ENCODE results near the gene SAPCD2. TPM values are rescaled to one million over a fixed set of nuclear protein-coding genes. Genes with fewer than 3 reads are reported as not detected.
A peak's percentile ranks its signal among the peaks of the same experiment; 100 is the strongest.
"Not testable (repeated sequence)": the region's sequence is repeated elsewhere in the genome, so short reads cannot be mapped to it uniquely, and the experiment has no call there.

The SAPCD2 gene
- total RNA-seq, 4 donors from 2014 or later: 0.13 to 1.3 (median 0.19) TPM

- Histone ChIP-seq H3K27ac (peak overlapping the region in 1 of 4 donors; percentile 17), H3K4me3 (no peak overlapping the region), H3K27me3 (peaks cover 16% of the 10 kb centered on the region), H3K4me1 (peaks cover 0 to 18% (median 13%) of the 10 kb centered on the region in 3 donors), H3K36me3 (peaks cover 0 to 28% of the 10 kb centered on the region in 2 donors), H3K9me3 (no peaks in the 10 kb centered on the region)
- TF ChIP-seq POLR2AphosphoS5 (IDR thresholded peaks at IDR 0.05) (peak; percentile 6), EP300 (IDR thresholded peaks at IDR 0.05) (no peak), POLR2A (IDR thresholded peaks at IDR 0.05) (no peak), CTCF (IDR thresholded peaks at IDR 0.05) (peak in 3 of 4 experiments; percentile 86 to 93 (median 86))
- ATAC-seq: peak; percentile 77
- 0% methylated on average over 3 of the region's 24 CpGs; no CpG with 5 or more reads in 1 of the 2 donors for WGBS, 2 donors (ENCODE audit: low coverage in 1 of 2)
These were observed 35.4 kb downstream of the SAPCD2 start for GRCh38 chr9:137034709-137035506.

DNA sequence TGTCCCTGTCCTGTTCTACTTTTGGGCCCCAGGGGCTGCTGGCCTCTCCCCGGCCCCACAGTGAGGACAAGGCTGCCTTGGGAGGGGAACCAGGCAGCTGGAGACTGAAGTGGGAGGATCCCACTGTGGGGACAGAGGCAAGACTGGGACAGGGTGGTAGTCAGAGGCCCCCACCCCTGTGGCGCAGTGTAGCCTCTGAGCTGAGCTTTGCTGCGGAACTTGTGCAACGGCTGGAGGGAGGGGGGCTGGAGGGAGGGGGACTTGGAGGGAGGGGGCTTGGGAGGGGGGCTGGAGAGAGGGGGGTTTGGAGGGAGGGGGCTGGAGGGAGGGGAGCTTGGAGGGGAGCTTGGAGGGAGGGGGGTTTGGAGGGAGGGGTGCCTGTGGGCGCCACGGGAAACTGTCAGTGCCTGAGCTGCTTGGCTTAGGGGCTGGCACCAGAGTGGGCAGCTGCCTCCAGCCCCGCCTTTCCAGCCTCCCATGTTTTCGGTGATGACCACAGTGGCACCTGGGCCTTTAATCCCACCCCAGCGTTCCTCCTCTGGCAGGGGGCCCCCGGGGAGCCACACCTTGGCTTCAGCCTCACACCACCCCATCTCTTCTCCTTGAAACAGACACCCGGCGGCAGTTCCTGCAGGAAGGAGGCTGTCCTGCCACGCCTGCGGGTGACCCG is 36.2 kb downstream of the SAPCD2 start:
- peaks cover 0 to 25% (median 17%) of the 10 kb centered on the region in 3 donors for H3K4me1 ChIP-seq
- peak overlapping the region in 1 of 2 donors; percentile 26 for H3K4me3 ChIP-seq
- H3K9me3 ChIP-seq: no peaks in the 10 kb centered on the region
- peaks cover 0 to 21% of the 10 kb centered on the region in 2 donors for H3K36me3 ChIP-seq
- no peak for TF ChIP-seq POLR2AphosphoS5 (IDR thresholded peaks at IDR 0.05)
- TF ChIP-seq EP300 (IDR thresholded peaks at IDR 0.05): no peak
- TF ChIP-seq POLR2A (IDR thresholded peaks at IDR 0.05): no peak
- TF ChIP-seq CTCF (IDR thresholded peaks at IDR 0.05): no peak
- no peak for ATAC-seq
- WGBS, 2 donors (ENCODE audit: low coverage in 1 of 2): no CpG with 5 or more reads among the region's 15 CpGs
- H3K27ac ChIP-seq: peak overlapping the region in 1 of 4 donors; percentile 17
- peaks cover 16% of the 10 kb centered on the region for H3K27me3 ChIP-seq

DNA sequence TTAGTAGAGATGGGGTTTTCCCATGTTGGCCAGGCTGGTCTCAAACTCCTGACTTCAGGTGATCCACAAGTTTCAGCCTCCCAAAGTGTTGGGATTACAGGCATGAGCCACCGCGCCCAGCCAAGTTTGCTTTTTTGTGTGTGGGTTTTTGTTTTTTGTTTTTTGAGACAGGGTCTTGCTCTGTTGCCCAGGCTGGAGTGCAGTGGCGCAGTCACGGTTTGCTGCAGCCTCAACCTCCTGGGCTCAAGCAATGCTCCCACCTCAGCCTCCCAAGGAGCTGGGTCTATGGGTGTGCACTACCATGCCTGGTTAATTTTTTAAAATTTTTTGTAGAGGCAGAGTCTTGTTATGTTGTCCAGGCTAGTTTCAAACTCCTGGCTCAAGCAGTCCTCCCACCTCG is 36.9 kb downstream of the SAPCD2 start:
- ATAC-seq, H3K27ac ChIP-seq, H3K9me3 ChIP-seq: not testable (repeated sequence)
- peaks cover 0 to 14% of the 10 kb centered on the region in 2 donors for H3K36me3 ChIP-seq
- peak overlapping the region in 1 of 2 donors; percentile 26 for H3K4me3 ChIP-seq
- H3K27me3 ChIP-seq: peaks cover 16% of the 10 kb centered on the region
- H3K4me1 ChIP-seq: peaks cover 0 to 32% (median 24%) of the 10 kb centered on the region in 3 donors
- 83 to 84% methylated on average over 1 to 4 of the region's 5 CpGs for WGBS, 2 donors (ENCODE audit: low coverage in 1 of 2)

DNA sequence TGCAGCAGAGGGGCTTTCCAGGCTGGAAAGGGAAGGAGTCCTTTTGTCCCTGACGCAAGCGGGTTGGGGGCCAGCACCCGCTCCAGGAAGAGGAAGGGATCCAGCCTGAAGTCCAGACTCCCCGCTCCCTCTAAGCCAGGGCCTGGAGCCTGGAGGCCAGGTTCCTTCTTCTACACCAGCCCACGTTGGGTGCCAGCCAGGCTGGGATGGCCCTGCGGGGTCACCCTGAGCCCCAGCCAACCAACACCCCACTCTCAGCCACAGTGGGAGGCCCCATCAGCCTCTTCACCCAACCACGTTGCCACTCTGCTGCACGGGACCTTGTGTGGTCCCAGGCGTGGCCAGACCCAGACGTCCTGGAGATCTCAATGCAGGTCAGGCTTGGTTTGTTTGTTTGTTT is 37.5 kb downstream of the SAPCD2 start:
- WGBS, 2 donors (ENCODE audit: low coverage in 1 of 2): 43 to 65% methylated on average over 2 to 5 of the region's 10 CpGs
- peaks cover 0 to 8% of the 10 kb centered on the region in 2 donors for H3K36me3 ChIP-seq
- H3K4me1 ChIP-seq: peaks cover 0 to 34% (median 25%) of the 10 kb centered on the region in 3 donors
- TF ChIP-seq POLR2AphosphoS5 (IDR thresholded peaks at IDR 0.05) (no peak), POLR2A (IDR thresholded peaks at IDR 0.05) (peak in 1 of 2 donors; percentile 7)
- peak overlapping the region in 1 of 2 donors; percentile 26 for H3K4me3 ChIP-seq
- H3K27me3 ChIP-seq: peaks cover 16% of the 10 kb centered on the region
- H3K9me3 ChIP-seq: no peaks in the 10 kb centered on the region
- H3K27ac ChIP-seq: no peak overlapping the region
- ATAC-seq: peak; percentile 31

DNA sequence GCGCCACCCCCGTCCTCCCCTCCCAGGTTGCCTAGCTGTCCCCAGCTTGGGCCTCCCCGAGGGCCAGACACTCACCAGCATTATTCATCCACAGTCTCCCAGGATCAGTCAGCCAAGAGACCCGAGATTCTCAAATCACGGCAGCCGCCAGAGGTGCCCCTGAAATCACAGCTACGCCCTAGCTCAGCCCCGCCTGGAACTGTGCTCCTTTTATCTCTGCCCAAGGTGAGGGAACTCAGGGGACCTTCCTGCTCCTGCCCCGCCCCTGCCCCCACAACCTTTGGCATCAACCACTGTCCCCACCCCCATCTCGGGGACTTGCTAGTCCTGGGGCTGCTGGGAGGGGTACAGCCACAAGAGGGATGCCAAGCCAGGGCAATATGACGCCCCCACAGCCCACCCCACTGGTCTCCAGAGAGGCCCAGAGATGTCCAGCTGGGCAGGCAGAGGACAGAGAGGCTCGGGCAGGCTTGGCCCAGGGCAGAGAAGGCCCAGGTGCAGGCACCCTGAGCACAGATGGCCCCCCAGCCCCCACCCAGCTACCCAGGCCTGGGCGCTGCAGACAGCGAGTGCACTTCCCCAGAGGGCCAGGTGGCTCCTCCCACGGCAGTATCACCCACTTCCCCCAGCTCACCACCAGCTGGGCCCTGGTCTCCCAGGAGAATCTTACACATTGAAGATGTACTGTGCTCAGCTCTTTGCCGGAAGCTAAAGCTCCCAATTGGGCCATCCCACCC is 38.3 kb downstream of the SAPCD2 start, which contains the start of gene FUT7:
Gene FUT7, minus strand, starts transcription at position 185 of the 737 bp plus-strand sequence. Its CDS starts 97 bp downstream, at position 88.
- TF ChIP-seq CTCF (IDR thresholded peaks at IDR 0.05): no peak
- TF ChIP-seq POLR2A (IDR thresholded peaks at IDR 0.05): no peak
- TF ChIP-seq EP300 (IDR thresholded peaks at IDR 0.05): no peak
- no peak for TF ChIP-seq POLR2AphosphoS5 (IDR thresholded peaks at IDR 0.05)
- ATAC-seq: no peak
- H3K4me3 ChIP-seq: no peak within 1 kb of the TSS
- H3K36me3 ChIP-seq: no peaks in the 10 kb centered on the region
- H3K4me1 ChIP-seq: peaks cover 0 to 41% (median 31%) of the 10 kb centered on the region in 3 donors
- peaks cover 16% of the 10 kb centered on the region for H3K27me3 ChIP-seq
- no peaks in the 10 kb centered on the region for H3K9me3 ChIP-seq
- no peak within 1 kb of the TSS for H3K27ac ChIP-seq
- no CpG with 5 or more reads among the region's 16 CpGs for WGBS, 2 donors (ENCODE audit: low coverage in 1 of 2)
